HG03139 (cell line): ENCODE data around the gene FTL.

Experiments
- ATAC-seq: cut with Tn5 transposase; IDR thresholded peaks from one replicate; pipeline ENCODE4 v1.9.1; 2021; ENCODE audit not compliant: unreplicated experiment

The FTL gene

DNA sequence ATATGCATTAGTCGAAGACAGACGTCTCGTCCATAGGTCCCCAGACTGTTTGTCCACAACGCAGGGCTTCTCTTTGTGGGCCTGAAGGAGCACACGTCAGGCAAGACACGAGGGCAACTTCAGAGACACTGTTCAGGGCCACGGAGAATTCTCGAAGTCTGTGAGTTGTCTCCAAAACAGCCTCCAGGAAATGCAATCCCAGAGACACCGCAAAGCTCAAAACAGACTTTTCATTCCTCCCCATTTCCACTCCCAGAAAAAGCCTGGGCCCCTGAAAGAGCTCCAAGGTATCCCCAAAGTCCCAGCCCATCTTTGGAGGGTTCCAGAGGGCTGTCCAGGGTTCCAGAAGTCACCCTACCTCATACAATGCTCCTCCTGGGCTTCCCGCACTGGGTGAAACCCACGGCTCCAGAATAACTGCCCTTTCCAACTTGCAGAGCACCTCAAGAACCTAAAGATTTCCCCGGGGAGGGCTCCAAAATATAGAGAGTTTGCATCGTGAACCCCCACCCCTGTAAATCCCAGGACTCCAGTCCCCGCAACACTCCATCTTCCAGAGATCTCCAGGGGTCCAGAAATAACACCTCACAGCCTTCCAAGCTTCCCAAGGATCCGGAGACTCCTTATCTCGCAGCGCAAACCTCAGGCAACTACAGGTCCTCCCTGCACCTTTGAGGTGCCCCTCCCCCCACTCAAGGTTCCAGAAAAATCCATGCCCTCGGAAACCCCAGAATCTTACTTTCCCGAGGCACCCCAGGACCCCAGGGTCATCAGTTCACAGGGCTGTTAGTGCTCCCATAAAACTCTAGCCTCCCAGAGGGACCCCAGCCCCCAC lies 687 bp upstream of the FTL start:
- ATAC-seq = no peak

- ATAC-seq = peak; percentile 14
Measured at GRCh38 chr19:48965806-48966540, 864 bp downstream of the FTL start.

DNA sequence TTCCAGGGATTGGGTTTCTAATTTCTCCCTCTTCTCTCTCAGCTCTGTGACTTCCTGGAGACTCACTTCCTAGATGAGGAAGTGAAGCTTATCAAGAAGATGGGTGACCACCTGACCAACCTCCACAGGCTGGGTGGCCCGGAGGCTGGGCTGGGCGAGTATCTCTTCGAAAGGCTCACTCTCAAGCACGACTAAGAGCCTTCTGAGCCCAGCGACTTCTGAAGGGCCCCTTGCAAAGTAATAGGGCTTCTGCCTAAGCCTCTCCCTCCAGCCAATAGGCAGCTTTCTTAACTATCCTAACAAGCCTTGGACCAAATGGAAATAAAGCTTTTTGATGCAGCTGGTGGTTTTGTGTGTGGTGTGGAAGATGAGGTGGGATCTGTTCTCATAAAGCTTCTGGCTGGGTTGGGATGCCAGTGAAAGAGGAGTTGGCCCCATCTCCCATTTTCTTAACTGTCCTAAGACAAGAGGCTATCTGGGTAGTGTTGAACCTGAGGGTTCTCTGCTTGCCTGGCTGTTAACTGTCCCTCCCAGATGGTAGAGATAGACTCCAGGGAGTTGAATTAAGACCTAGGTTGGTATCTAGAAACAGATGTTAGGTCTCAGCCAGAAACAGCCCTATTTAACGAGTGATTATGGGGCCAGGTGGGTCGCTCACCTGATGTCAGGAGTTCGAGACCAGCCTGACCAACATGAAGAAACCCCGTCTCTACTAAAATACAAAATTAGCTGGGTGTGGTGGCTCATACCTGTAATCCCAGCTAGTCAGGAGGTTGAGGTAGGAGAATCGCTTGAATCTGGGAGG lies 1.6 kb downstream of the FTL start:
- no peak for ATAC-seq

GRCh38 chr19:48967346-48968178 lies 2.5 kb downstream of the FTL start:
- ATAC-seq = no peak

DNA sequence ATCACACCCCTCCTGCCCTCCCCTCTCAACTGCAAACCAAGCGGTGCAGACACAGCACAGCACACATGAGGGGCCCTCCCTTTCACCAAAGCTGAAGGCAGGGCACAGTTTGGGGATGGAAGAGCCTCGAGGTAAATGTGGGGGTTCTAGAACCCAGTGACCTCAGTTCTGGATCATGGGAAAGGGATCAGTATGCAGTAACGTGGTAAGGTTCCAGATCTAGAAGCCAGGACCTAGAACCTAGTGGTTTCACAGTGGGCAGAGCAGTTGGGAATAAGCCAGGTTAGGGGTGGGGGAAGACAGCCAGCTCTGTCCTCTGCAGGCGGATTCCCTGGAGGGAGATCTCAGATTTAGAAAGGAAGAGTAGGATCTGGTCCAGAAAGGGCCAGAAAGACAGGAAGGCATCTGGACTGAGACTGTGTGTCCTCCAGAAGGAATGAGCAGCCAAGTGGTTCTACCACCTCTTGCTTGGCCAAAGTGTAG lies 3.1 kb downstream of the FTL start:
- ATAC-seq = no peak

DNA sequence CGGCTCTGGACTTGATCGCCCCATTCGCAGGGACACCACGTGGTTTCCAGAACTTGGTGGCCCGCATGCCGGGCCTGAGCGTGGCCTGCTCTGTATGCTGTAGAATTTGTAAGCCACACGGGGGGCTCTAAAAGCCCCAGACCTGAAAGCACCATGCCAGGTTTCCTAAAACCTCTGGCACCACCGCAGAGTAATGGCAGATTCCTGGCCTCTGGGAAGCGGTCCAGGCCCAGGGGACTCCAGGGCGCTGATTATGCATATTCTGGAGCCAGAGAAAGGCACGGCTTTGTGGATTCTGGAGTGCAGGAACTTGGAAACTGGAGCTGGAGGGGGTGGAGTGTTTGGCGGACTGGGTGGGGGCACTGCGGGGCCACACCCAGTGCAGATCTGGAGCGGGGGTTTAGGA lies 3.7 kb downstream of the FTL start:
- ATAC-seq = no peak

DNA sequence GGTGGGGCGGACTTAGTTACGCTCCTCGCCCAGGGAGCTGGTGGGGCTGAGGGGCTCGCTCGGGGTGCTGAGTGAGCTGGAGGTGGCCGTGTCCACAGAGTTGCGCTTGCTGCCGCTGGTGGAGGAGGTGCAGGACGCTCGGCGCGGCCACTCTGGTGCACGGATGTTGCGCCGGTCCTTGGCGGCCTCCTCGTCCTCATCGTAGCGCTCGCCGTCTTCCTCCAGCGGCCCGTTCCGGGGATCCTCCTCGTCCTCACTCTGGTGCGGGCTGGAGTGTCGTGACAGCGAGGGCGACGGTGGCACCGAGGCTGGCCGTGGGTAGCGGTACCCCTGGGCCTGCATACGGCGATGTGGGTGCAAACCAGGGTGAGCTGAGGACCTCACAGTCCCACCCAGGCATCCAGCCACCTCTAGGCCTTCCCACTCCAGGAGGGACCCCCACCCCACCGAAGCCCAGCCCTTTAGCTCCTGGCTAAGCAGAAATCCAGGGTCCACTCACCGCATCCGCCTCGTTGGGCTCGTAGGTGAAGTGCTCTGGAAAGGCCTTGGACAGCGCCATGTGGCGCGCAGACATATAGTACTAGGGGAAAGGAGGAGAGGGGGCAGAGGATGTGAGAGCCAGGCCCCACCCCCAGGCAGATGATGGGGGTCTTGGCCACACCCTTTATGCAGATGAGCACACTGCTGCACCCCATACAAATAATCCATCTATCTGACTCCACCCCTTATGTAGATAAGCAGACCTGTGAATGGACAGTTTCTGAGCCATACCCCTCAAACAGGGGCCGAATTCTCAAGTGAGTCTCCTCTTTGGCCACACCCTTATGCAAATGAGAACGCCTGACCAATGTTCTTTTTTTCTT lies 4.4 kb downstream of the FTL start:
- ATAC-seq = no peak

- ATAC-seq = no peak
Measured at GRCh38 chr19:48970139-48970766, 5.1 kb downstream of the FTL start.

DNA sequence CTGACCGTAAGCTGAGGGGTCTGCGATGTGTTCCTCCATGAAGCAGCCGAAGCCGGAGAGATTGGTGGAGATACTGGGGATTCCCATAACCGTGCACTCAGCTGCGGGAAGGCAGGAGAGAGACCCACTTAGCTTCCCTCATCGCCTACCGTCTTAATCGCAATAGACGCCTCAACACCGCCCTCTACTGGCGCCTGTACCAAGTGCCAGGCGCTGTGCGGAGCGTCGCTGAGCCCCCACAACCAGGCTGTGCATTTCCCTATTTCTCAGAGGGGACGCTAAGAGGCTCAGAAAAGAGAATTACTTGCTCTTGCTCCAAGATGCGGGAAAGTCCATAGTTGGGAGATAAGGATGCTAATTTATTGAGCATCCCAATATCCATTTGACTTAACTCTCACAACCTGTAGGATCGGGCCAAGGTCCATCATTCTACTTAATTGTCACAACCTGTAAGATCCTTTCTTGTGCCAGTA lies 5.8 kb downstream of the FTL start:
- no peak for ATAC-seq

DNA sequence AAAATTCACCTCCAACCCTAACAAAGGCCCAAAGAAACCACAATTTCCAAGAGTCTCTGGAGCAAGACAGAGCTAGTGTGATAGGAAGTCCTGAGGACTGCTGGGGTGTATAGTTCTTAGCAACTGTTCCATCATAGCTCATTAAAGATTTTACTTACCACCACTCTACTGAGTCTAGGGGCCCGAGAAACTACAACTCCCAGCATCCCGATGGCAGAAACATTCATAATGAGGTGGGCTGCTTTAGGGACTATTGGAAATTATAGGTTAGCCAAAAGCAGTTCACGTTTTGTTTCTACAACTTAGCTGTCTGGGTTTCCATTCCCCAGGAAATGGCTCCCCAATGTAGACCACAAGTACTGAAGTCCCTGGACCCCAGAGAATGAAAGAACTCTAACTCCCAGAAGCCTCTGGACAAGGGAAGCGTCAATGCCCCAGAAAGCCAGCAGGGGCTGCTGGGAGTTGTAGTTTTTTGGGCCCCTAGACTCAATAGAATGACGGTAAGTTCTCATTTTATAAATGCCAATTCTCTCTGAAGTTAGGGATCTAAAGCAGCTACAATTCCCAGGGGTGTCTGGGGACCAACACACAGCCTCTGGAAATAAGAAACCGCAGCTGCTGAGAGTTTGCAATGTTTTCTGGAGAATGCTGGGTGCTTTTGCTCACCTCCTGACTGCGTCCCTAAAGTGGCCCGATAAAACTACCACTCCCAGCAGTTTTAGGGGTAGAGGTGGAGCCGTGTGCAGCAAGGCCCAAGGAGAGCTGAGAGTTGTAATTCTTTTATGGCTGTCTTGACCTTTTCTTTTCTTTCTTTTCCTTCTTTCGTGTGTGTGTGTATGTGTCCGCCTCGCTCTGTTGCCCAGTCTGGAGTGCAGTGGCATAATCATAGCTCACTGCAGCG lies 11.1 kb downstream of the FTL start:
- no peak for ATAC-seq

GRCh38 chr19:48977061-48977460 lies 12.0 kb downstream of the FTL start:
- no peak for ATAC-seq

DNA sequence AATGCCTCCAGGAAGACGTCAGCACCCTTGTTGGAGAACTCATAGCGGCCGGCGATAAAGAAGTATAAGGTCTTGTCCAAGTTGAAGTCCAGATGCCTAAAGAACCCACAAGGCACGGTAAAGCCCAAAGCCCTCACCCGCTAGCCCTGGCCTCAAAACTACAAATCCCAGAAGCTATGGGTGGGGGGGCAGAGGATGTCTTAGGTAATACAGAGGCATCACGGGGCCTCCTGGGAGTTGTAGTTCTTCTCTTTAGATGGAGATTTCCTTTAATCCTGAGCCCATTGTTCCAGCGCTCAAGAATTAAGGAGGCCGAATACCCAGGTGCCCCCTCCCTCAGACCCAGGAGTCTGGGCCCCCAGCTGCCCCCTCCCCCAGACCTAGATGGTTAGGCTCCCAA lies 17.2 kb downstream of the FTL start:
- ATAC-seq = no peak

DNA sequence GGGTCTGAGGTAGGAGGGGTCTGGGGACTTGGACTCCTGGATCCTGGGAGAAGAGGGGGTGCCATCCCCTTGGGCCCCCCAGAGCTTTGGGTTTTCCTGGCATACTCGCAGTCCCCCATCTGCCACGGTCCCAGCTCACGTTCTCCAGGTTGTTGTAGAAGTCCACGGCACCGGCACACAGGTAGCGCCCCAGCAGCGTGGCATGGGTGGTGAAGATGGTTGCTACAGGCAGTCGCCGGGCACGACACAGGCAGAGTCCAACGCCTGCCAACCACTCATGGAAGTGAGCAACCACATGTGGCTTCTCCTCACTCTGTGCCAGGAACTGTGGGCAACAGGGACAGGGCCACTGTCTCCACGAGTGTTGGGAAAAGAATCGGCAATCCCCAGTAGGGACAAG lies 20.6 kb downstream of the FTL start:
- ATAC-seq = no peak

GRCh38 chr19:48986211-48986610 lies 21.1 kb downstream of the FTL start:
- ATAC-seq = no peak

DNA sequence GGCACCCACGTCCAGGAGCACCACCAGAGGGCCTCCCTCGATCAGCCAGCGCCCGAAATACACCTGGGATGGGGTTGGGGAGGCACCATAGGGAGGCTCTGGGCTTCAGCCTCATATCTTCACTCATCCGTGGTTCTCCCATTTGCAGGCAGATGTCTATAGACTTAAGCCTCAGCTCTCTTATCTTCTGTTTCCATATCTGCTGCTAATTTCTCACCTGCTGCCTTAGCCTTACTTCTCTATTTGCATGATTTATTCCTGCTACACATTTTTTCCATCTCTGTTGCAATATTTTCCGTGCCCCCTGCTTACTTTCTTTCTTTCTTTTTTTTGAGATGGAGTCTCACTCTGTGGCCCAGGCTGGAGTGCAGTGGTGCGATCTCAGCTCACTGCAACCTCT lies 22.2 kb downstream of the FTL start:
- ATAC-seq = no peak

GRCh38 chr19:48988286-48988685 lies 23.2 kb downstream of the FTL start:
- ATAC-seq = no peak

GRCh38 chr19:48988860-48989259 lies 23.8 kb downstream of the FTL start:
- no peak for ATAC-seq

DNA sequence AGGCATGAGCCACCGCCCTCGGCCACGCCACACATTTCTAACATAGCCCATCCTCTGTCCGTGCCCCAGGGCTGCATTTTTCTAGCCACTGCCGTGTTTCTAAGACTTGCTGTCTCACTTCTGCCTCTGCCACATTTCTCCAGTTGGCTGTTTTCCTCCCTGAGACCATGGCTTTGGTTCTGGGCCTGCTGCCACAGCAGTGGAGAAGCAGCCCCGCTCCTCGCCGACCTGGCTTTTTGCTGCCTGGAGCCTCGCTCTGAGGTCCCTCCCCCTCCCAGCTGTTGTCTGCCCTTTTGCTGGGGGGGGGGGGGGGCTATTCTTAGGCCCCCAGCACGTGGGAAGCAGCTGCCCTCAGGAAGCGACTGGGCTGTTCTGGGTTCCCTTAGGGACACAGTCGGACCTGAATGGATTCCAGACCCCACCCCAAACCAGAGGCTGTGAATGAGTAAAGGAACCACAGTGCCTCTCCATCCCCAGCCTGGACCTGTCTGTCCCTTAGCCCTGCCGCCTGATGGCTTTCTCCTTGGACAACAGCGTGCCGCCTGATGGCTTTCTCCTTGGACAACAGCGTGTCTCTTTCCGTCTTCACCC lies 24.7 kb downstream of the FTL start:
- no peak for ATAC-seq
